Measurements from ENCODE around the gene RER1. TPM values are rescaled to one million over a fixed set of nuclear protein-coding genes. Genes with fewer than 3 reads are reported as not detected.

The RER1 gene
- total RNA-seq, 2 experiments from 2014 or later = 161 to 176 TPM

- DNase-seq = no peak
Measured at GRCh38 chr1:2403273-2403672, 11.6 kb downstream of the RER1 start.

GRCh38 chr1:2404142-2404889, 12.7 kb downstream of the RER1 start:
- Mint-ChIP-seq H3K4me3 (no peak overlapping the region), H3K27me3 (no peaks in the 10 kb centered on the region), H3K27ac (no peak overlapping the region), H3K9me3 (no peaks in the 10 kb centered on the region), H3K4me1 (peaks cover 2% of the 10 kb centered on the region), H3K36me3 (peaks cover 14% of the 10 kb centered on the region)
- no peak for DNase-seq

More at GRCh38 chr1:2403273-2403672, 11.6 kb downstream of the RER1 start:
- Mint-ChIP-seq H3K36me3 (peaks cover 14% of the 10 kb centered on the region), H3K4me3 (no peak overlapping the region), H3K27ac (no peak overlapping the region), H3K4me1 (peaks cover 2% of the 10 kb centered on the region), H3K9me3 (no peaks in the 10 kb centered on the region), H3K27me3 (no peaks in the 10 kb centered on the region)

- Mint-ChIP-seq H3K9me3 (no peaks in the 10 kb centered on the region), H3K36me3 (peaks cover 14% of the 10 kb centered on the region), H3K27ac (no peak overlapping the region), H3K4me3 (no peak overlapping the region), H3K4me1 (peaks cover 2% of the 10 kb centered on the region), H3K27me3 (no peaks in the 10 kb centered on the region)
- DNase-seq = no peak
Measured at GRCh38 chr1:2404890-2405511, 13.4 kb downstream of the RER1 start.

DNA sequence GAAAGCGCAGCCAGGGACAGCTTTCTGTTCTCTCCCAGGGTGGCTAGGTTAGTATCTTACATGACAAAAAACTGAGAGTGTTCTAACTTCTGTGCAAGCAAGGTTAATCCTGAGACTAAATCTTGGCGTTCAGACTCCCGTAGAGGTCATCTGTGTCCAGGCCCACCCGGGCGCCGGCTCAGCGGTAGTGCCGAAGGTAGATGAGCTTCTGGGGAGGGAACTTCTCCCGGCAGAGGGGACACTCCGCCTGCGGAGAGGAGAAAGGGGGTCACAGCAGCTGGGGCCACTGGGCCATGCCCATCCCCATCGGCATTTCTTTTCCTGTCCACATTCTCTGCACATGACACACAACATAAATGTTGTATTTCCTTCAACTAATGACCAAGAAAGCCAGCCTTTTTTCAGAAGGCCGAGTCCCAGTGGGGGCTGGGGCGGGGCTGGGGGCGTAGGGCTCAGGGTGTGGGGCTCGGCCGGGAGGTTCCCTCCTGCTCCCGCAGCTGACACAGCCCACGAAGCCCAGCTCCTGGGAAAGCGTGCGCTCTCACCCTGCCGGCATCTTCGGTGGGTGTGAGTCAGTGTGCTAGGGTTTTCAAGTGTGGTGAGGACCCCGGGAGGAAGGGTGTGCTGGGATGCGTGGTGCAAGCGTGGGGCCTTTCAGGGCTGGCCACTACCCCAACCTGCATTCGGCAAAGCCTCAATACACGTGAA, 14.1 kb downstream of the RER1 start:
- peaks cover 14% of the 10 kb centered on the region for H3K36me3 Mint-ChIP-seq
- no peak for DNase-seq
- H3K27ac Mint-ChIP-seq = no peak overlapping the region
- H3K9me3 Mint-ChIP-seq = no peaks in the 10 kb centered on the region
- H3K4me1 Mint-ChIP-seq = peaks cover 5% of the 10 kb centered on the region
- no peak overlapping the region for H3K4me3 Mint-ChIP-seq
- H3K27me3 Mint-ChIP-seq = no peaks in the 10 kb centered on the region

DNA sequence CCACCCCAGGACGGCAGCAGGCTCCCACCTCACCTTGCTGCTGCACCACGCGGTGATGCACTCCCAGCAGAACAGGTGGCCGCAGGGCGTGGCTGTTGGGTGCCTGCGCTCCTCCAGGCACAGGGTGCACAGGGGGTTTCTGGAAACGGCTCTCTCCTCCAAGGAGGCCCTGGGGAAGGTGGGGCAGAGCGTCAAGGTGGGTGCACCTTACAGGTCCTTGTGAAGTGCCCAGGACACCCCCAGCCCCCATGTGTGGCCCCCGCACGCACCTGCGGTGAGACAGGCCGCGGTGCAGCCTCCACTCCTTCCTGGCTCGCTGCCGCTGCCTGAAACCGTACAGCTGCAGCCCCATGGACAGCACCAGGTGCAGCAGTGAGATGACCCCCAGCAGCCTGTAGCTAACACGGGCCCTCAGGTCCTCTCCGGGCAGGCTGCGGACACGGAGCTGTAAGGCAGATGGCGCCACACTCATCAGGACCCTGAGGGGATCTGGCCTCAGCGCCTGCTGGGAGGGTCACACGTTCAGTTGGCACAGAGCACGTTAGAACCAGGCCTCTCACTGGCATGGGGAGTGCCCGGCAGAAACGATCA, 14.9 kb downstream of the RER1 start:
- Mint-ChIP-seq H3K27ac (no peak overlapping the region), H3K27me3 (no peaks in the 10 kb centered on the region)

GRCh38 chr1:2407166-2407990, 15.7 kb downstream of the RER1 start:
- H3K4me1 Mint-ChIP-seq = peaks cover 9% of the 10 kb centered on the region
- peaks cover 9% of the 10 kb centered on the region for H3K36me3 Mint-ChIP-seq
- H3K9me3 Mint-ChIP-seq = no peaks in the 10 kb centered on the region
- H3K27me3 Mint-ChIP-seq = no peaks in the 10 kb centered on the region
- H3K27ac Mint-ChIP-seq = no peak overlapping the region
- DNase-seq = no peak
- H3K4me3 Mint-ChIP-seq = no peak overlapping the region

More for the DNA sequence above, 14.9 kb downstream of the RER1 start:
- Mint-ChIP-seq H3K4me3 (no peak overlapping the region), H3K36me3 (peaks cover 12% of the 10 kb centered on the region), H3K9me3 (no peaks in the 10 kb centered on the region), H3K4me1 (peaks cover 9% of the 10 kb centered on the region)
- DNase-seq = no peak

DNA sequence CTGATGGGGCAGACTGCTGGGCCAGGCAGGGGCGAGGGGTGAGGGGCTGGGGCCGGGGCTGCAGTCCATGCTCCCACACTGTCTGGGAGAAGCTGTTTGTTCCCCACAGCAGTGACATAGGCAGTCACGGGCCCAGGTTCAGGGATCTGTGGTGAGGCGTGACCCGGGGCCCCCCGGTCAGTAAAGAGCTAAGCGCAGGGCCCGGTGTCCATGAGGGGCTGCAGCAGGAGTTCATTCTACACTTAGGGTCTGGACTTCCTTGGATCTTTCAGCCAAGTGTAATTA, 16.3 kb downstream of the RER1 start:
- Mint-ChIP-seq H3K4me3 (no peak overlapping the region), H3K27me3 (no peaks in the 10 kb centered on the region), H3K9me3 (no peaks in the 10 kb centered on the region), H3K36me3 (peaks cover 9% of the 10 kb centered on the region), H3K27ac (no peak overlapping the region), H3K4me1 (peaks cover 9% of the 10 kb centered on the region)
- no peak for DNase-seq

DNA sequence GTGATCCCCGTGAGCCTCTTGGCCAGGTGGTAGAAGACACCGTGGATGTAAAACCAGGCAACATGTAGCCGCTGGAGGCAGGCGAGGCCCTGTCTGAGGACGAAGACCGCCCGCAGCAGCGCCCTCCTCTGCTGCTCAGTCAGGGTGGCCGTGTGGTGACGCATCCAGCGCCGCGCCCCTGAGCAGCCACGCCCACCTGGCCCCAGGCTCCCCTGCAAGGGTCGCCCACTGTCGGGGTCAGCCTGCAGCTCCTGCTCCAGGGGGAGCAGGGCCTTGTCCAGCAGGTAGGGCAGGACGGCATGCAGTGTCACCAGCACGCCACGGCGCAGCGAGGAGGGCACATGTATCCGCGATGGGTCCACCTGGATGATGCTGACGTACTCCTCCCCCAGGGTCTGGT, 16.8 kb downstream of the RER1 start:
- peaks cover 9% of the 10 kb centered on the region for H3K4me1 Mint-ChIP-seq
- H3K4me3 Mint-ChIP-seq = no peak overlapping the region
- no peak overlapping the region for H3K27ac Mint-ChIP-seq
- no peaks in the 10 kb centered on the region for H3K9me3 Mint-ChIP-seq
- no peak for DNase-seq
- peaks cover 9% of the 10 kb centered on the region for H3K36me3 Mint-ChIP-seq
- no peaks in the 10 kb centered on the region for H3K27me3 Mint-ChIP-seq

- Mint-ChIP-seq H3K27ac (peak overlapping the region; percentile 48), H3K4me1 (peaks cover 10% of the 10 kb centered on the region), H3K9me3 (no peaks in the 10 kb centered on the region), H3K36me3 (peaks cover 9% of the 10 kb centered on the region), H3K4me3 (no peak overlapping the region), H3K27me3 (no peaks in the 10 kb centered on the region)
- DNase-seq = no peak
Measured at GRCh38 chr1:2408859-2409276, 17.2 kb downstream of the RER1 start.

- H3K9me3 Mint-ChIP-seq = no peaks in the 10 kb centered on the region
- no peak overlapping the region for H3K4me3 Mint-ChIP-seq
- peaks cover 19% of the 10 kb centered on the region for H3K4me1 Mint-ChIP-seq
- H3K36me3 Mint-ChIP-seq = peaks cover 13% of the 10 kb centered on the region
- DNase-seq = no peak
- no peaks in the 10 kb centered on the region for H3K27me3 Mint-ChIP-seq
- no peak overlapping the region for H3K27ac Mint-ChIP-seq
Measured at GRCh38 chr1:2409745-2410144, 18.1 kb downstream of the RER1 start.

DNA sequence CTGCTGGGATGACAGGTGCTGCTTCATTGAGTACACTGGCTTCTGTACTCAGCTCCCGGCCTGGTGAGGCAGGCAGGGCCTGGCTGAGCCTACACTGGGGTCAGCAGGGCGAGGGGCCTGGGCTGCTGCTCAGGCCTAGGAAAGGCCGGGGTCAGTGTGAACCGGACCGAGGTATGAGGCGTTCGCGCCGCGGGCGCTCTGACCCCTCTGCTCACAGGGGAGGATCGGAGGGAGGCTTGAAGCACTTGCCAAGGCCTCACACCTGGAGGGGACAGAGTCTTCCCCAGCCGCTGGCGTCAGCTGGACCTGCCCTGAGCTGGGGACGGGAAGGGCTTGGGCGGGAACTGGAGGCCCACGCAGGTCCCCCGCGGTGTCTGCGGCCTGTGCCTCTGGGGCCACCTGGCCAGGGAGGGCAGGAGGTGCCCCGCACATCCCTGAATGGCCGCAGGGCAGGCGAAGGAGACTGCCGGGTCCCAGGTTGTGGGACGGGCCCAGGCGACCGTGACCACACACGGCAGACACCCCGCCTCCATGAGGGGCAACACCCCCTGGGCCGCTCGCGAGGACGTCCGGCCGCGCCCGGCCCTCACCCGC, 20.3 kb downstream of the RER1 start:
- no peaks in the 10 kb centered on the region for H3K9me3 Mint-ChIP-seq
- no peaks in the 10 kb centered on the region for H3K27me3 Mint-ChIP-seq
- H3K36me3 Mint-ChIP-seq = peaks cover 12% of the 10 kb centered on the region
- H3K4me1 Mint-ChIP-seq = peaks cover 30% of the 10 kb centered on the region
- peak overlapping the region; percentile 89 for H3K4me3 Mint-ChIP-seq
- H3K27ac Mint-ChIP-seq = peak overlapping the region; percentile 82
- DNase-seq = no peak

- Mint-ChIP-seq H3K36me3 (peaks cover 11% of the 10 kb centered on the region), H3K4me3 (peak within 1 kb of the TSS; percentile 89), H3K27ac (peak within 1 kb of the TSS; percentile 89), H3K27me3 (no peaks in the 10 kb centered on the region), H3K9me3 (no peaks in the 10 kb centered on the region), H3K4me1 (peaks cover 33% of the 10 kb centered on the region)
- peak; percentile 100 for DNase-seq
Measured at GRCh38 chr1:2412395-2412772, 20.7 kb downstream of the RER1 start, which contains the start of gene PEX10. PEX10 (minus strand) TSS chr1:2412564; CDS start chr1:2412502, 62 bp downstream.

DNA sequence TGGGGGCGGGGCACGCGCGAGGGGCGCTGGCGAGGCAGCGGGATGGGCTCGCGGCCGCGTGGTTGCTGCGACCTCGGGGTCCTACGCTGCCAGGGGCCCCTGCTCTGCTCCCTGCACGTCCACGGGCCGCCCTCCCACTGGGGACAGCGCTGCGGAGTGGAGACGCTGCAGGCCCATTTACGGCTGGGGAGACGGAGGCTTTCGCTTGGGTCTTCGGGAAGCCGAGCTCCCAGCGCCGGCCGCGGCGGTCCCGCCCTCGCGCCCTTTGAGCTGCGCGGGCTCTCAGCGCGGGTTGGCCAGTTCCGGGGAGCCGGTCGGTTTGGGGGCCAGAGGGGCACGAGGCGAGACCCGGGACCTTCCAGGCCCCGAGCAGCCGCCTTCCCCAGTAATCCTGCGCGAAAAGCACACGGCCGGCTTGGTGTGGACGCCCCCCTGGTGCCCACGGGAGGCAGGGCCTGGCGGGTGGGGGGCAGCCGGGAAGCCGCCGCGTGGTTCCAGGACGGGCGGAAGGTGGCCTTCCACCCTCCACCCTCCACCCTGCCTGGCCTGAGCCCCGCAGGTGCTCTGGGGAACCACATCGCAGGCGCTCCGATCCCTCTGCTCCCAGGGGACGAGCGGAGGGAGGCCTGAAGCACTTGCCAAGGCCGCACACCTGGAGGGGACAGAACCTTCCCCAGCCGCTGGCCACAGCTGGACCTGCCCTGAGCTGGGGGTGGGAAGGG, 21.3 kb downstream of the RER1 start:
- peaks cover 11% of the 10 kb centered on the region for H3K36me3 Mint-ChIP-seq
- H3K27ac Mint-ChIP-seq = peak overlapping the region; percentile 89
- H3K9me3 Mint-ChIP-seq = no peaks in the 10 kb centered on the region
- no peaks in the 10 kb centered on the region for H3K27me3 Mint-ChIP-seq
- H3K4me3 Mint-ChIP-seq = peak overlapping the region; percentile 89
- peaks cover 32% of the 10 kb centered on the region for H3K4me1 Mint-ChIP-seq
- DNase-seq = no peak

All from activated naive CD8-positive, alpha-beta T cell treated with anti-CD3 and anti-CD28 coated beads for 36 hours (primary cell).